ENCODE measurements around the gene ATXN2.

The ATXN2 gene

DNA sequence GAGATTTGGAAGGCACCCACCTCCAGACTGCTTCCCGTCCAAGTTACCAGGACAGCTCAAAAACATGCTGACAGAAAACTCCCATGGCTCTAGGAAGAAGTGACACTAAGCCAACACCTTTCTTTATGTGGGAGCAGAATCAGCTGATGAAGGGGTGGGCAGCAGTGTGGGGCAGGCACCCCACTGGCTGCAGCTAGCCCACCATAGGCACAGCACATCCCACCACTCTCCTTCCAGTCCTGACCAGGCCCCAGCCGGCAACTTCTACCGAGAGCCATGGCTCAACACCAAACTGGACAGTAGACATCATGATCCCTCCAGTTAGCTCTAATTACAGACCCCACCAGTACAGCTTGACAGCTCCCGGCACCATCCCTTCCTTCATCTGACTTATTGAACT is 148.4 kb downstream of the ATXN2 start:
- DNase-seq (ENCODE audit: low read depth), result no peak

DNA sequence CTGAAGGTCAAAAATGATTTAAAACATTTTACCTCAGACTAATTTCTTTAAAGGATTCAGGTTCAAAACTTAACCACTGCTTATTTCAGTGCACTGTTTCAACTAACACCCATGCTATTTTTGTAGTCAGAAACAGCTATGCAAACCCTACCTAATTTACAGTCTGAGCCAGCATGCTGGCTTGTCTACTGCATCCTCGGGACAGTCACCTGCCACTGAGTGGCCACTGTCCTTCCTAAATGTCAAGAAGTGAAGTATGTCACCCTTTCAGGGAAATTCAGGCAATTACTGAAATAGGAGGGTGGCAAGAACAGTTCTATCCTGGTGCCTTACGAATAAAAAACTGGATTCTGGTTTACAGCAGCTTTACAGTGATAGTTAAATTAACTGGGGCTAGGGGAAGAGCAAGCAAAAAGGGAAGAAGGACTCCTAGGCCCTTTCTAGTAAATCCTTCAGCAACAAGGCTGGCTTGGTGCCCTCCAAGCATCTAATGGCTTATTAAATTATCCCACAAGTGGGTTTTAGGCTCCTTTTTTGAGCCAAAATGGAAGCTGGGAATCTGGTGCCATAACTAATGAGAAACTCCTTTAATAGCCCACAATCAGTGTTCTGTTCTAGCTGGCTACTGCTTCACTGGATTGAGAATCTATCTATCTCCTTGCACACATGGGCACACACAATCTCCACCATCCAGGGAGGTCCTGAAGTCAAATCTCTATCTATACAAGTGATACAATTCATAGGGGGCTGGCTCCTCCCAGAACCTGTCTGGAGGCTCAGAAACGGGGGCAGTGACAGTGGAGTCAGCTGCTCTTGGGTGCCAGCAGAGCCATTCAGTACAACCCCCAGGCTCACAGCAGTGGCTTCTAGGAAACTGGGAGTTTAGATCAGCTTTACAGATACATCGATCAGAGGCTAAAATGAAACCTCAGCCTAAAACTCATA is 150.0 kb downstream of the ATXN2 start:
- DNase-seq (ENCODE audit: low read depth), result no peak

DNA sequence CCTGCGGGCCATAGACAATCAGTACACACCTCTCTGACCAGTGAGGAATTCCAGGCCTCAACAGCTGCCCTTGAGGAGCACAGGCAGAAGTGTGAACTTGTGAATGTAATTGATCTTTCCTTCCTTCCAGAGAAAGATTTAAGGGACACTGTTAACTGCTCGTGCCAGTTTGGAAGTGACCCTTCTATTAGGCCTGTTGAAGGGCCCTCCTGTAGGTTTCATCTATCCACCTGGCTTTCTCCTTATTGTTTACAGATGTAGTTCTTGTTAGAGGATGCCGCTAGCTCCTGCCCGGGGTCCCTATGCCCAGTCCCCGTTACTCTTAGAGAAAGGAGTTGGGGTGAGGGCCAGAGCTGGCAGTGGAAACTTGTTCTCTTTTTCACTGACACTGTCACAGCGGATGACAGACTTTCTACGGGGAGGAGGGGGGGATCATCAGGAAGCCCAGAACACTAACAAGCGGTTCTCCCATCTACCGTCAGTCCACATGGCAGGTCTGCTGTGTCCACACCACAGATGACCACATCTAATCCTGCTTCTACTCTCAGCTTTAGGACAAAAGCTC is 150.8 kb downstream of the ATXN2 start:
- DNase-seq (ENCODE audit: low read depth), result no peak

DNA sequence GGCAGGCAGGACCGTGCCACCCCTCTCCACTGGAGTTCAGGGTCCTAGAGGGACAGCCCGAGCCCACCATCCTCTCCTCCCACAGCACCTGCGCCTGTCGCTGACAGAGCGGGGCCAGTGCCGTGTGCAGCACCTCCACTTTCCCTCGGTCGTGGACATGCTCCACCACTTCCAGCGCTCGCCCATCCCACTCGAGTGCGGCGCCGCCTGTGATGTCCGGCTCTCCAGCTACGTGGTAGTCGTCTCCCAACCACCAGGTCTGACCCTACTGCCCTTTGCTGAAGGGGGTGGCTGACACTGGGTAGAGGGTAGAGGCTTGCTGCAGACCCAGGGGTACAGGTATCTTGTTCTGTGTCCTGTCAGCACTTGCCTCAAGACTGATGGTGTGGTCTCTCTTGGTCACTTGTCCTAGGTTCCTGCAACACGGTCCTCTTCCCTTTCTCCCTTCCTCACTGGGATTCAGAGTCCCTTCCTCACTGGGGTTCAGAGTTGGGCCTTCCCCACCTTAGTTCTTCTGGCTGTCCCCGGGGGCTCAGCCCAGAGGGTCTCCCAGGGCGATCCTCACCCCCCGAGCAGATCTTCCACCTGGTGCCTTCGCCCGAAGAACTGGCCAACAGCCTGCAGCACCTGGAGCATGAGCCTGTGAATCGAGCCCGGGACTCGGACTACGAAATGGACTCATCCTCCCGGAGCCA is 151.4 kb downstream of the ATXN2 start:
- no peak for DNase-seq (ENCODE audit: low read depth)

DNA sequence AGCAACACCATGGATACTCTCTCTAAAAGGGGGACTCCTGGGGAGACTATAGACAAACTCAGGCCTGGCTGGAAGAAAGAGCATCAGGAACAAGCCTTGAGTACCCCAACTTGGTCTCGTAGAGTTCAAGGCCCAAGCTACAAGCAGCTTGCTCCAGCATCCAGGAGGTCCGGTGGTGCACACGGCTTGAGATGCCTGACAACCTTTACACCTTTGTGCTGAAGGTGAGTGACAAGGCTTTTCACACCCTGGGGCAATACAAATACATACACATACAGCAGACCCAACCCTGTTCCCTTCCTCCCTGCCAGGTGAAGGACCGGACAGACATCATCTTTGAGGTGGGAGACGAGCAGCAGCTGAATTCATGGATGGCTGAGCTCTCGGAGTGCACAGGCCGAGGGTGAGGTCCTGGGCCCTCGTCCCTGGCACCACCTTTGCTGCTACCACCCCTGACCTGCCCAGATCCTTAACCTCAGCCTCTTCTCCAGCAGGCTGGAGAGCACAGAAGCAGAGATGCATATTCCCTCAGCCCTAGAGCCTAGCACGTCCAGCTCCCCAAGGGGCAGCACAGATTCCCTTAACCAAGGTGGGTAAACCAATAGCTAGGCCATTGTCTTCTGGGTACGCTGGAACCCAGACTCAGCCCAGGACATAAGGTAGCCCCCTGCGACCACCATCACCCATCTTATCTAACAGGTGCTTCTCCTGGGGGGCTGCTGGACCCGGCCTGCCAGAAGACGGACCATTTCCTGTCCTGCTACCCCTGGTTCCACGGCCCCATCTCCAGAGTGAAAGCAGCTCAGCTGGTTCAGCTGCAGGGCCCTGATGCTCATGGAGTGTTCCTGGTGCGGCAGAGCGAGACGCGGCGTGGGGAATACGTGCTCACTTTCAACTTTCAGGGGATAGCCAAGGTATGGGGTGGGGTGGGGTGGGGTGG is 152.2 kb downstream of the ATXN2 start:
- no peak for DNase-seq (ENCODE audit: low read depth)

DNA sequence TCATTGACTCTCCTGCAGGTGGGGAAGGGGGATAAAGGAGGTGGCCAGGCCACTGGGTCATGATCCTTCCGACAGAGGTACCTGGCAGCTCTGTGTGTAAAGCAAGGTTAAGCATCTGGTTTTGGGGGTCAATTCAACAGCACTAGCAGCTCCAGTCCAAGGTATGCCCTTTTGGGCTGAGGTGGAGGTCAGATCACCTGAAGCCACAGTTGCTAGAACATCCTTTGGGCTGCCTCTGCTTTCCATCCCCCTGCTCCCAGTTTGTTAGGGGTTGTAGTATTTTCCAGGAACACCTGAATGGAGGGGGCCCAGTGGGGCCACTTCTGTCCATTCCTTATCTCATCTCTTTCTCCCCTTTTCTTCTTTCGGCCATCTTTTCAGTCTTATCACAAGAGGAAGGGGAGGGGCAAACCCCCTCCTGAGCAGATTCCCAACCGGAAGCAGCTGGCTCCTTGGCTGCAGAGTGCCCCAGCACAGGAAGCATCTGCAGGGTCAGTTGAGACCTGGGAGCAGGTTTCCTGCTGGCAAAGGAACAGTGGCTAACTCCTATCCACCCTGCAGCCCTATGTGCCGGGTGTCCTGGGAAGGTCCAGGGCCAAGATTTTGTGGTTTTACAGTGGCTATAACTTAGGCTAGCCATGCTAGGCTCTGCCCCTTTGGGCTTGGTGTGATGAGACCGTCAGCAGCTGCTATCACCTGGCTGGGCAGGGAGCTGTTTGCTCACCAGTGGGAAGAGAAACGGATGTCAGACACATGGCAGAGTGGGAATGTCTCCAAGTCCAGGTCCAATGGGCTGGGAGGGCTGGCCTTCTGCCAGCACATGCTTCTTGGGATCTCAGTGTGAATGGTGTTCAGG is 153.2 kb downstream of the ATXN2 start:
- no peak for DNase-seq (ENCODE audit: low read depth)

DNA sequence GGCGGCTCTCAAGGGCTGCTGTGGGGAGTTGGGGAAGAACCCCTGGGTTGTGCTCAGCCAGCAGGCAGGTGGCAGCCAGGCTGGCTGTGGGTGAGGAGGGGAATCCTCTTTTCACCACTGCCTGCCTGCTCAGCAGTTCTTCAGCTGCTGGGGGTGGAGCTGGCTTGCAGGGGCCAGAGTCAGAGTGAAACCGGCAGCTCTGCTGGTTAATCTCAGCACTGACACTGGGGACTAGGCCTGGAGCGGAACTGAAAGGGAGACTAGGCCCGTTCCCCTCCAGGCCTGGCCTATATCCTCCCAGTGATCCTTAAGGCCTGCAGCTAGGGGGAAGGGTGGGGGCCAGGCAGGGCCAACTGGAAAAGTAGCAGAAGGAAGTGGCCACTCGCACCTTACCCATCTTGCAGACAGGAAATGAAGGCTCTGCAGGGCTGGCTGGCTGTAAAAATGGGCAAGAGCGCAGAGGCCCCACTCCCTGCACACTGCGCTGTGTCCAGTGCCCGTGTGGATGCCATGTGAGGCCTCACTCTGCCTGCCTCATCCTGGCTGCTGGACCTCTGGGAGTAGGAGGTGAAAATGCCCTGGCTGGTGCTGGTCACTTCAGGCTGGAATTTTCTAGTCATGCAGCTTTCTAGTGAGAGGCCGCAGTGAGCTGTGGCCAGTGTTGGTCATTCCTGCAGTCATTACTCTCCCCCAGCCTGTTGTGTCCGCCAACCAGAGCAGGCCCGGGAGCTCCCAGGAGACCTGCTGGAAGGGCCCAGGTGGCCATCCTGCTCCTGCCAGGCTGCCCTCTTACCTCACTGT is 154.0 kb downstream of the ATXN2 start:
- DNase-seq (ENCODE audit: low read depth), result peak; percentile 62

DNA sequence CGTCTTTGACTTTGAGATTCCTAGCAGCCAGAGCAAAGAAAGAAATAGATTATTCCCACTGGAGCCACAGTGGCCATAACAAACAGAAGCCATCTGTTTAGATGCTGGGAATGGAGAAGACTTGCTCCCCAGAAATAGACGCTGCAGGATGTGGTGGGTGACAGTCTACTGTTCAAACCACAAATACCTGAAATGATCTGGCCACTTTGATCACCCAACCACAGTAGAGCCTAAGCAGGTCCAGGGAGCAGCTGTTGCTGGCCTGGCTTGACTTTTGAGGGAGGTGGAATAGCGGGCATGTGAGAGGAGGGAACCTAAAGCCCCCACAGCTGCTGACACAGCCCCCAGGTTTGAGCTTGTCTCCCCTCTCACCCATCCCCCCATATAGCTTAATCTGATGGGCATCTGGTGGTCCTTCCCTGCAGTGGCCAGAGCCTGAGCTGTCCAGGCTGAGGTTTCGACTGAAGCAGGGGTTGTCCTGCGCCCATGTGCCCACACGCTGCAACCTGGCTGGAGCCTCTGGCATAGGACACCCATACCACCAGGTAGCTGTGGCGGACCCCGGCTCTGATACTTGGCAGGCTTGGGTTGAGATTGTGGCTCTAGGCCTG is 154.7 kb downstream of the ATXN2 start:
- no peak for DNase-seq (ENCODE audit: low read depth)

DNA sequence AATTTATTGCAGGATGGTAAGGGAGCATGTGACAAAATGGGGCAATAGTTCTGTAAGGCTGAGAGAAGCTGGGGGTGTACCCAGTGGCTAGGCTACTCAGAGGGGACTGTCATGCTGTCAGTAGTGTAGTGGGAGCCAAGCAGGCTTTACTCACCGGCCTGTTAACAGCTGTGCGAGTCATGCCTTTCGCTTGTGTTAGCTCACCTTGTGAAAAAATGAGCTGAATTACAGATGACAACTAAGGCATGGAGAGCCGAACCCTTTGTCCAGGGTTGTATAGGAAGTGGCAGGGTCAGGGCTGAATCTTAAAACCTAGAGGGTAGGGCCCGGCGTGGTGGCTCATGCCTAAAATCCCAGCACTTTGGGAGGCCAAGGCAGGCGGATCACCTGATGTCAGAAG is 155.5 kb downstream of the ATXN2 start:
- no peak for DNase-seq (ENCODE audit: low read depth)

DNA sequence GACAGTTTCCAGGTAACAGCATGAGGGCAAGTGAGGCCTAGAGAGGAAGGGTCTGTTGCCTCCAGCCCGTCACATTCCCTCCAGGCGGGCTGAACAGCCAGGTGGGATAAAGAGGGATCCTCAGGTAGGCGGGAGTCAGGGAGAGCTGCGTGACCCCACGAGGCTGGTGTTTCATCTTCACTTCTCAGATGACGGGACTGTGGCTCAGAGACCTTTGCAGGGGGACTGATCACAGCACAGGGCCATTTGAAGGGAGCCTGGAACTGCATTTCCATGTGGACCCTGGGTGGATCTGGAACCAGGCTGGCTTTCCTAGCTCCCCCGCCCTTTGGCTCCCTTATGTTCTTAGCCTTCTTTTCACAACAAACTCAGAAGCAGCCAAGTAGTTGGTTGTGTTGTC is 156.0 kb downstream of the ATXN2 start:
- DNase-seq (ENCODE audit: low read depth), result no peak

DNA sequence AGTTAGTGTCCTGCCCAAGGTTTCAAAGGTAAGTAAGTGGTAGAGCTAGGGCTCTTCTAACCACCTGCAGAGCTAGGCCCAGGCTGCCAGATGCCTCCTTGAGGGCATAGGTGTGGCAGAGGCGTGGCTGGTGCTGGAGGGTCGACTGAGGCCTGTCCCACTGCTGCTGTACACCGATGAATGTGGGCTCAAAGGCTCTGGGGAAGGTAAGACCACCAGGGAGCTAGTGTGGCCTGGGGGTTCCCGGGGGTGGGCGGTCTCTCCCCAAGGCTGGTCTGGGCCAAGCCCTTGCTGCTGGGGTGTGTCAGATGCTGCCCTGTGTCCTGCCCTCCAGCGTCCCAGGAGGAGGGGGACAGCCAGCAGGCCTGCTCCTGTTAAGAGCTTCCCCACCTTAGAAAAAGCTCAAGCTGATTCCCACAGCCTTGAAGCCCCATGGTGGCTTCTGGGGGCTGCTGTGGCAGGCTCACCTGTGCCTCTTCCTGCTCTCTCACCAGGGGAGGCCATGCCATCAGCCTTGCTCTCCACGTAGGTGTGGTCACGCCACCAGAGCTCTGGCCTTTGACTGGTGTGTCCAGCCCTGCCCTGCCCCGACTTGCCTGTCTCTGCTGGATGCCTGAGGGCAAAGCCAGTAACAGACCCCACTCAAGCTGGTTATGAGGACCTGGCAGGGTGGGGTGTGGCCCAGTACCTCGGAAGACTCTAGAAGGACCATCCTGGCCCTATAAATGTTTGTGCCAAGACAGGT is 156.6 kb downstream of the ATXN2 start:
- DNase-seq (ENCODE audit: low read depth), result no peak

DNA sequence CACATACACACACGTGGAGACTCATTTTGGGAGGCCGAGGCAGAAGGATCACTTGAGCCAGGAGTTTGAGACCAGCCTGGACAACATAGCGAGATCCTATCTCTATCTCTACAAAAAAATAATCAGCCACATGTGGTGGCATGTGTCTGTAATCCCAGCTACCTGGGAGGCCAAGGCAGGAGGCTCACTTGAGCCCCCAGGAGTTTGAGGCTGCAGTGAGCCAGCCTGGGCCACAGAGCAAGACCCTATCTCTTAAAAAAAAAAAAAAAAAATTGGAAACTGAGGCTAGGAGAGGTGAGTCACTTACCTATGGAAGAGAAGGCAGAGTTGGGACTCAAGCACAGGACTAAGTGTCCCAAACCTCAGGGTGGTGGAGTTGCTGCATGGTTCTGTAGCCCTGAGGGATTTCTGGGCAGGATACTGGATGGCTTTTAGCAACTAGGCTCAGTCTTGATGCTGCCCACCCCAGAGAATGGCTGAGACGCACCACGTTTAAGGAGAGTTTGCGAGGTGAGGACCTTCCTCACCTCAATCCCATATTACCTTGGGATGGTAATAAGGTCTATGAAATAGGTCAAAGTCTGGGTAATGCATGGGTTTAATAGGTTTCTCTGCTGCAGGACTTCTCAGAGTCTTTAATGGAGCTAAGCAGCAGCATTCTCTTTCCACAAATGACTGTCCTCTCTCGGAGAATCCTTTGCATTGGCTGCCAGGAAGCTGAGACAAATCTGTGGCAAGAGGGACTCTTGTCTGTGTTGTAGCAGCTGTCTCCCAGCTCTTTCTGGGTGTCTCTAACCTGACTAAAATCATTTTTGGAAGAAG is 157.8 kb downstream of the ATXN2 start:
- DNase-seq (ENCODE audit: low read depth), result no peak

DNA sequence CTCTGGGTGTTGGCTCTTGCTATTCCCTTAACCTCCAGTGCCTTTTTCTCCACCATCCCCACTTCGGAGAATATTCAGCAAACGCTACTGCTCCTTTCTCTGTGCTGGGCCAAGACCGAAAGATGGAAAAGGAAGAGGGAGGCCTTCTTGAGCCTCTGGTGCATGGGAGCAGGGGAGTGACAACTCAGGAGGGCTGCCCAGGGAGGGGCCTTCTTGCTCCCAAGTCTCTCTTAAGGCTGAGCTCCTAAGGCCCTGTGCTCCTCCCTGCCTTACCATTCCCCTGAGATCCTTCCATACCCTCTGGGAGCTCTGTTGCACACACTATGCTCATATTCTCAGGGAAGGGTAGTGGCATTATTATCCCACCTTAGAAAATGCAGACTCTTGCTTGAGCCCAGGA is 158.5 kb downstream of the ATXN2 start:
- DNase-seq (ENCODE audit: low read depth), result no peak

DNA sequence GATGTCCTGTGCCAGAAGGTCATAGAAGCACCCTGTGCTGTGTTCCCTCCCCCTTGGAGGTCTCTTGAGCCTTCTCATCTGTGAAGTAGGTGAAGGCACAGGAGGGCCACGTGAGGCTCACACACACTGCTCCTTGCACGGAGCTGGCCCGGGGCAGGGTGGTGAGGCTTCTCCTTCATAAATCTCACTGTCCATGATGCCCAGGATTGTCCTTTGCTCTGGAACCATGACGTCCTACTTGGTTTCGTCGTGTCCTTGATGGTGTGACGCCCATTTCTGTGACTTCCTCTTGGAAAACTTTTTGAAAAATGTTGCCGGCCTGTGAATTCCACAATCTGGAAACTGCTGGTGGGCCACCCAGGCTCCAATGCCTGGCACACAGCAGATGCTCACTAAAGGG is 159.0 kb downstream of the ATXN2 start:
- no peak for DNase-seq (ENCODE audit: low read depth)

DNA sequence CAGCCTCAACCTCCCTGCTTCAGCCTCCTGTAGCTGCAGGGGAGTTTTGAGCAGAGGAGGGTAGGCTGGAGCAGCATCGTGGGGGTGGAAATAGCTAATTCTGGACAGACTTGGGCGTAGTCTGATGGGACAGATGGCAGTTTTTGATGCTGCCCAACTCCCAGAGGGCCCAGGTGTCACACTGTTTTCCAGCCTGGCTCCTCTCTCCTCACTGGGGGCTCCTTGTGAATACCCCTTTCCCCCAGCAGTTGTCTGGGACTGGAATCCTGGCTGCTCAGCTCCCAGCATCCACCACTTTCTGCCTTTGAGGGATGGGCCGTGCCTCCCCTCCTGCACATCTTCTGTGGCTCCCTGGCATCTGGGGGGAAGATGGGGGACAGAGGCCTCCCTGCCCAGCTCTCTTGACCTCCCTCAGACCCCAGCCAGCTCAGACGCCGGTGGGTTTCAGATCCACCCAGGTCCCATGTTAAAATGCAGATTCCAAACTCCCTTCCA is 159.4 kb downstream of the ATXN2 start:
- no peak for DNase-seq (ENCODE audit: low read depth)

DNA sequence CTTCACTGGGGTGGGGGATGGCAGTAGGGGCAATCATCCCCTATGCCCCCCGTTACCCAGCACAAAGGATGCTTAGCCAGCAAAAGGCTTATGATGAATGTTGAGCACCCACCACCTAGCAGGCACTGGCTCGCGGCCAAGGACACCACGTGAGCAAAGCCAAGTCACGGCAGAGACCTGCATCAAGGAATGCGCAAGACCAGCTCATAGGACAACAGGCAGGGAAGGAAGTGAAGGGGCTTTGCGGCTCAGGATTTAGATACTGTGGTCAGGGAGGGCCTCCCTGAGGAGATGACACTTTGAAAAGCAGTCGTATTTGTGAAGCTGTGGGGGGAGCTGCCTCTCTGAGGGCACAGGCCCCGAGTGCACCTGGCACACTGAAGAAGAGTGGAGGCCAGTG is 160.6 kb downstream of the ATXN2 start:
- DNase-seq (ENCODE audit: low read depth), result peak; percentile 53

DNA sequence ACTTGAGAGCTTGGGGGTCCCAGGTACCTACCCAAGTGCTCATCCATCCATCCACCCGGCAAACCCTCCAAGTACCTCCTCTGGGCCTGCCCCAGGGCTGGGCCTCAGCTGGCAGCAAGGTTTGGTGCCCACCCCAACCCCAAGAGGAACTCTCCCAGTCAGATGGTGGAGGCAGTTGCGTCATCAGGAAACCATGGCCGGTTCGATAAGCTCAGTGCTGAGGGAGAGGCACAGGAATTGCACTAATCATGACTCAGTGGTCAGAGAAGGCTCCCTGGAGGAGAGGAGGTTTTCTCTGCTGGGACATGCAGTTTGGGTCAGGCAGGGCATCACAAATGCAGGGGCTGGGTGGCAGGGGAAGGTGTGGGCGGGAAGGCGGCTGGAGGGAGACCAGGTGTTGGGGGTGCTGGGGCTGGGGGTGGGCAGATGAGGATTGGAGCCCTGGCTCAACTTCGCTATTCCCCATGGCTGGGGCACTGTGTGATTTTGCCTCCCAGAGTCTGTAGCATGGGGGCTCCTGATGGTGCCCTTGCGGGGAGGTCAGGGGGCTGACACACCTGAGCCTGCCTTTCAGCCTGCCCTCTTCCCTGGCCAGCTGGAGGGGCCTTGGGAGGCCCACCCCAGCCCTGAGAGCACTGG is 161.2 kb downstream of the ATXN2 start:
- no peak for DNase-seq (ENCODE audit: low read depth)
